SU-DHL-6 (cell line): ENCODE measurements around the gene SCT.

Experiments
- H2AFZ ChIP-seq: fragments of 200-600 bp; sonication (generic); 2 replicates; pipeline ENCODE4 v1.6.1; 2014; ENCODE audit warnings: low read depth, mild to moderate bottlenecking, moderate library complexity, mixed read lengths, antibody characterized with exemption, low read length; ENCODE audit not compliant: severe bottlenecking
- H3F3A ChIP-seq: fragments of 200-600 bp; shearing (Covaris generic); 2 replicates; pipeline ENCODE4 v1.6.0; 2016; ENCODE audit warnings: antibody characterized with exemption, mild to moderate bottlenecking; ENCODE audit not compliant: insufficient read depth
- H3K27ac ChIP-seq: fragments of 200-600 bp; sonication (generic); 2 replicates; pipeline ENCODE4 v1.5.1; 2016; ENCODE audit warnings: low read depth, mild to moderate bottlenecking, low read length, moderate library complexity, mixed read lengths
- H3K27me3 ChIP-seq: fragments of 200-600 bp; sonication (generic), shearing (Covaris generic); 2 replicates; pipeline ENCODE4 v1.6.0; 2014; ENCODE audit warnings: mild to moderate bottlenecking, low read length
- H3K36me3 ChIP-seq: fragments of 200-600 bp; sonication (generic); 2 replicates; pipeline ENCODE4 v1.6.1; 2014; ENCODE audit warnings: mild to moderate bottlenecking, low read length, mixed read lengths
- H3K4me2 ChIP-seq: fragments of 300-600, 200-600 bp; shearing (Covaris generic), sonication (generic); 2 replicates; pipeline ENCODE4 v1.6.0; 2014; ENCODE audit warnings: low read length, low read depth, mild to moderate bottlenecking; ENCODE audit not compliant: poor library complexity, severe bottlenecking
- H3K4me3 ChIP-seq: fragments of 200-600 bp; sonication (generic); 2 replicates; pipeline ENCODE4 v1.5.1; 2014; ENCODE audit warnings: antibody characterized with exemption, low read length, mild to moderate bottlenecking, mixed read lengths; ENCODE audit not compliant: insufficient read depth, poor library complexity, severe bottlenecking
- H3K79me2 ChIP-seq: fragments of 200-600 bp; sonication (generic); 2 replicates; pipeline ENCODE4 v1.6.1; 2014; ENCODE audit warnings: mild to moderate bottlenecking, low read length, moderate library complexity; ENCODE audit not compliant: insufficient read depth
- H3K9ac ChIP-seq: fragments of 200-600 bp; sonication (generic); 2 replicates; pipeline ENCODE4 v1.7.0; 2014; ENCODE audit warnings: mild to moderate bottlenecking, low read length
- H3K9me2 ChIP-seq: fragments of 200-600 bp; sonication (generic); replicated peaks from 2 replicates; pipeline ENCODE4 v1.6.1; 2014; ENCODE audit warnings: low read length; ENCODE audit not compliant: insufficient read depth
- H3K9me3 ChIP-seq: fragments of 200-600 bp; sonication (generic); 2 replicates; pipeline ENCODE4 v1.6.1; 2014; ENCODE audit warnings: low read length, mixed read lengths; ENCODE audit not compliant: insufficient read depth
- H4K20me1 ChIP-seq: fragments of 200-600 bp; sonication (generic); 2 replicates; pipeline ENCODE4 v1.6.1; 2014; ENCODE audit warnings: low read depth, mild to moderate bottlenecking, antibody characterized with exemption, low read length, moderate library complexity, mixed read lengths
- EZH2phosphoT487 ChIP-seq: fragments of 200-600 bp; sonication (generic), shearing (Covaris generic); conservative IDR thresholded peaks from 2 replicates; pipeline ENCODE4 v1.6.1; 2018; ENCODE audit warnings: mild to moderate bottlenecking, antibody characterized with exemption, low read length, moderate library complexity, mixed read lengths
- TF ChIP-seq, protein P1 (sequence below): fragments of 200-600 bp; sonication (generic); IDR thresholded peaks from one replicate; pipeline ENCODE4 v1.5.1; 2017; ENCODE audit warnings: antibody characterized with exemption, mild to moderate bottlenecking, low read length, moderate library complexity; ENCODE audit not compliant: insufficient read depth, poor library complexity, severe bottlenecking

Gene SCT

DNA sequence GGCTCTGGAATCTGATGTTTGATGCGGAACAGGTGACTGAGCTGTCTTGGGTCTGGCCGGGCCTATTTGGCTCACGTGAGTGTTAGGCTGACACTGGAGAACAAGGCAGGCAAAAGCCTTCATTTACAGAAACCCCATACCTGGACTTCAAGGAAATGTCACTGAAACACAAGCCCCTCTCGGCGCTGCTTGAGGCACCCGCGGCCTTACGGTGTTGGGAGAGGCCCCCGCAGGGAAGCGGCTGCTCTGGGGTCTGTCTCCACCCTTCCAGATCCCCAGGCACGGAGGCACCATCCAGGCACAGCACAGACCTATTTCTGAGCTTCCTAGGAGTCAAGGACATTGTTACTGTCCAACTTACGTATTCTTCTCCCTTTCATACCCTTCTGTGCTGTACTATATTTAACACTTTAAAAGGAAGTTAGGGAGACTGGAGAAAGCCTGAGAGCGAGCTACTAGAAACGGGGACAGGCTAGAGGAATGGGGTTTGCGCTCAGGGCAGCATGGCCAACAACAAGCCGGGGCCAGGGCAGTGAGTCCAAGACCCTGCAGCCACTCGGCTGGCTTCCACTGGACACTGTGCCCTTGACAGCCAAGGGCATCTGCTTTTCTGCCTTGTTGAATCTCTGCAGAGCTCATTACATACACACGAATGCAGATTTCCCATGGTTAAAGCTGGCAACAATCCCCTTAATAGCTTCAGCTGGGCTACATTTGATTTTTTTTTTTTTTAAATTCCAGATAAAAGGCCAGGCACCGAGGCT lies 33.9 kb upstream of the SCT start:
- H3K36me3 ChIP-seq = no peaks in the 10 kb centered on the region
- H3K4me3 ChIP-seq = no peak overlapping the region
- H3K9ac ChIP-seq = no peak overlapping the region
- no peaks in the 10 kb centered on the region for H4K20me1 ChIP-seq
- TF ChIP-seq, protein P1, sequence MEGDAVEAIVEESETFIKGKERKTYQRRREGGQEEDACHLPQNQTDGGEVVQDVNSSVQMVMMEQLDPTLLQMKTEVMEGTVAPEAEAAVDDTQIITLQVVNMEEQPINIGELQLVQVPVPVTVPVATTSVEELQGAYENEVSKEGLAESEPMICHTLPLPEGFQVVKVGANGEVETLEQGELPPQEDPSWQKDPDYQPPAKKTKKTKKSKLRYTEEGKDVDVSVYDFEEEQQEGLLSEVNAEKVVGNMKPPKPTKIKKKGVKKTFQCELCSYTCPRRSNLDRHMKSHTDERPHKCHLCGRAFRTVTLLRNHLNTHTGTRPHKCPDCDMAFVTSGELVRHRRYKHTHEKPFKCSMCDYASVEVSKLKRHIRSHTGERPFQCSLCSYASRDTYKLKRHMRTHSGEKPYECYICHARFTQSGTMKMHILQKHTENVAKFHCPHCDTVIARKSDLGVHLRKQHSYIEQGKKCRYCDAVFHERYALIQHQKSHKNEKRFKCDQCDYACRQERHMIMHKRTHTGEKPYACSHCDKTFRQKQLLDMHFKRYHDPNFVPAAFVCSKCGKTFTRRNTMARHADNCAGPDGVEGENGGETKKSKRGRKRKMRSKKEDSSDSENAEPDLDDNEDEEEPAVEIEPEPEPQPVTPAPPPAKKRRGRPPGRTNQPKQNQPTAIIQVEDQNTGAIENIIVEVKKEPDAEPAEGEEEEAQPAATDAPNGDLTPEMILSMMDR = no peak
- H3K27me3 ChIP-seq = no peaks in the 10 kb centered on the region
- no peaks in the 10 kb centered on the region for H3K79me2 ChIP-seq
- no peaks in the 10 kb centered on the region for H3K9me2 ChIP-seq
- no peak overlapping the region for H2AFZ ChIP-seq
- H3K4me2 ChIP-seq = no peak overlapping the region
- no peaks in the 10 kb centered on the region for H3K9me3 ChIP-seq
- no peaks in the 10 kb centered on the region for H3F3A ChIP-seq
- no peak overlapping the region for H3K27ac ChIP-seq

DNA sequence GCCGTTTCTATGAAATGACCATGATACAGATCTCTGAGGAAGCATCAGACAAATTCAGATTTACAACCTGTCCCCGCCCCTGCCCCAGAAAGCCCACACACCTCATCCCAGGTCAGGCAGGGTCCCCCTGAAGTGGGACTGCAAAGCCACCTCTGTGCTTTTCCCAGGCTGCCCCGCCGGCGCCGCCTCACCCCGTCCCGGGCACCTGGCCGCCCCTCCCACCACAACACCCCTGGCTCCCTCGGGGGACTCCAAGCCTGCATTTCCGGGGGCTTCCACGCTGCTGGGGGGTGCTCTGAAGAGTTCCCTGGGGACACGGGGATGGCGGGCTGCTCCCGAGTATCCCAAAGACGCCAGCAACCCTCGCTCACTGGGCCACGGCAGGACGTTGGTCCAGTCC lies 33.3 kb upstream of the SCT start:
- Histone ChIP-seq H3K4me3 (no peak overlapping the region), H3K9ac (no peak overlapping the region), H3K27ac (no peak overlapping the region), H4K20me1 (no peaks in the 10 kb centered on the region), H3K36me3 (no peaks in the 10 kb centered on the region), H3K27me3 (no peaks in the 10 kb centered on the region), H3K4me2 (no peak overlapping the region), H2AFZ (no peak overlapping the region), H3K9me3 (no peaks in the 10 kb centered on the region), H3F3A (no peaks in the 10 kb centered on the region), H3K79me2 (no peaks in the 10 kb centered on the region), H3K9me2 (no peaks in the 10 kb centered on the region)
- TF ChIP-seq EZH2phosphoT487 = no peak
- TF ChIP-seq, protein P1 = no peak

DNA sequence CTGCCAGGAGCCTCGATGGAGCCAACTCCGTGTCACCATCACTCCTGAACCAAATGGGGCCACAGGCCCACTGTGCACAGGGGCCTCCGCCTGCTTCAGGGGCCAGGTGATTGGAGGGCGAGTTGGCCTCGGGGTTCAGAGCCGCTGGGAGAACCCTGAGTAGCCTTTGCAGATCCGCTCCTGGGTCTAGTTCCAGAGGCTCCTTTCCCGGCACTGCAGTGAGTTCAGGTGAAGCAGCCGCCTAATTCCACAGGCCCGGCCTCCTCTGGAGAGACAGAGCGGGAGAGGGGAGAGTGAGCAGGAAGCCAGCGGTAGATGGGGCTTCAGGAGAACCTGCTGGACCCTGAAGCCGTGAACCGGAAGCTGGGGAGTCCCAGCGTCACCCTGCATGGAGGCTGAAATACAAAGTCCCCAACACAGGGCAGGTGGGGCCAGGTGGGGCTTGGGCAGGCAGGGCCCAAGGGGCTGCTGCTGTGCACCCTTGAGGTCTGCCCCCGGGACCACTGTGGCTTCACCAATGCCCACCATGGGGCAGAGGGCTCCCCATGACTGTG lies 32.6 kb upstream of the SCT start:
- no peaks in the 10 kb centered on the region for H3K9me2 ChIP-seq
- no peaks in the 10 kb centered on the region for H3K27me3 ChIP-seq
- no peak for TF ChIP-seq EZH2phosphoT487
- TF ChIP-seq, protein P1 = no peak
- no peak overlapping the region for H3K9ac ChIP-seq
- H3K79me2 ChIP-seq = no peaks in the 10 kb centered on the region
- H4K20me1 ChIP-seq = no peaks in the 10 kb centered on the region
- no peak overlapping the region for H3K4me3 ChIP-seq
- no peak overlapping the region for H2AFZ ChIP-seq
- no peaks in the 10 kb centered on the region for H3K36me3 ChIP-seq
- no peaks in the 10 kb centered on the region for H3K9me3 ChIP-seq
- no peaks in the 10 kb centered on the region for H3F3A ChIP-seq
- H3K4me2 ChIP-seq = no peak overlapping the region
- H3K27ac ChIP-seq = no peak overlapping the region
